HG02943 (cell line): ENCODE data around the gene DR1.
"Not testable (repeated sequence)": the region's sequence is repeated elsewhere in the genome, so short reads cannot be mapped to it uniquely, and the experiment has no call there.

Experiments
- ATAC-seq: cut with Tn5 transposase; IDR thresholded peaks from one replicate; pipeline ENCODE4 v1.9.1; 2021; ENCODE audit warnings: mild to moderate bottlenecking, low read depth, moderate library complexity; ENCODE audit not compliant: unreplicated experiment

Gene DR1

DNA sequence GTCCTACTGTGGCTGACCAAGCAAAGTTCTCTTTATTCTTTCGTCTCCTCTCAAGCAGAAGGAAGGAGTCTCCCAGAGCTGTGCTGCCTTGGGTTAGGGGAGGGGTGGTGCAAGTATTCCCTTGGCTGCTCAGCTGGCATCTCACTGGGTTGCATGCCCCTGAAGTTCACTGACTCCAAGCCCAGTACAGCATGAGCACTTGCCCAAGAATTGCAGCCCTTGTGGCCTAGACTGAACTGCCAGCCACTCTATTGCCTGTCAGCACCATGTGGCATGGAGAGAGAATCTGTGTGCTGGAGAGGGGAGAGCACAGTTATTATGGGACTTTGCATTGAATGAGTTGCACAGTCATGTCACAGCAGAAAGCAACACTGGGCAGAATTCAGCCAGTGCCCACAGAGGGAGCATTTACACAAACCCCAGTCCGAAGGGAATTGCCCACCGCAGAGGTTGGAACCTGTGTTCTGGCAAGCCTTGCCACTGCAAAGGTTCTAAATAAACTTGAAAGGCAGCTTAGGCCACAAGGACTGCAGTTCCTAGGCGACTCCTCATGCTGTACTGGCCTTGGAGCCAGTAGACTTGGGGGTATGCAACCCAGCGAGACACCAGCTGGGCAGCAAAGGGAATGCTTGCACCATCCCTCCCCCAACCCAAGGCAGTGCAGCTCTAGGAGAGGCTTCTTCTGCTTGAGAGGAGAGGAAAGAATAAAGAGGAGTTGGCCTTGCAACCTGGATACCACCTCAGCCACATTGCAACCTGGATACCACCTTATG, 28.8 kb downstream of the DR1 start:
- no peak for ATAC-seq

DNA sequence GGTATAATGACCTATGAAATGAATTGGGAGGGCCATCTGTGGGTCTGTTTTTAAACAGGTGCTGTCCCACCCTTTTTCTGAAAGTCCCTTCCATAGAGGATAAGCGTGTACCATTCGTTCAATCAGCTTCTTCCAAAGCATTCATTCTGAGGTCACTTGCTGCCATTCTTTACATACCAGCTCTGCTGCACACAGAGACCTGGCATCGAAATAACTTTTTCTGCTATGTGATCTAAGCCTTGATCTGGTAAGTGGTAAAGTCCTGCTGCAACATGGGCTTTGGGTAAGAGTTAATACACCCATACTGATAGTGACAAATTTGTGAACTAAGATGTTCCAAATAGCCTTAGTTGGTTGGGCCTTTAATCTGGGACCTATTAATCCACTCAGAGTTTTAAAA, 38.9 kb downstream of the DR1 start:
- no peak for ATAC-seq

DNA sequence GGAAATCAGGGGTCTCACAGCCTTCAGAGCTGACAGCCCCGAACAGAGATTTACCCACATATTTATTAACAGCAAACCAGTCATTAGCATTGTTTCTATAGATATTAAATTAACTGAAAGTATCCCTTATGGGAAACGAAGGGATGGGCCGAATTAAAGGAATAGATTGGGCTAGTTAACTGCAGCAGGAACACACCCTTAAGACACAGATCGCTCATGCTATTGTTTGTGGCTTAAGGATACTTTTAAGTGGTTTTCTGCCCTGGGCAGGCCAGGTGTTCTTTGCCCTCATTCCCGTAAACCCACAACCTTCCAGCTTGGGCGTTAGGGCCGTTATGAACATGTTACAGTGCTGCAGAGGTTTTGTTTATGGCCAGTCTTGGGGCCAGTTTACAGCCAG, 40.6 kb downstream of the DR1 start:
- ATAC-seq = not testable (repeated sequence)

- ATAC-seq = no peak
Measured at GRCh38 chr1:93394514-93394913, 48.8 kb downstream of the DR1 start.

GRCh38 chr1:93395195-93395594, 49.5 kb downstream of the DR1 start:
- no peak for ATAC-seq

DNA sequence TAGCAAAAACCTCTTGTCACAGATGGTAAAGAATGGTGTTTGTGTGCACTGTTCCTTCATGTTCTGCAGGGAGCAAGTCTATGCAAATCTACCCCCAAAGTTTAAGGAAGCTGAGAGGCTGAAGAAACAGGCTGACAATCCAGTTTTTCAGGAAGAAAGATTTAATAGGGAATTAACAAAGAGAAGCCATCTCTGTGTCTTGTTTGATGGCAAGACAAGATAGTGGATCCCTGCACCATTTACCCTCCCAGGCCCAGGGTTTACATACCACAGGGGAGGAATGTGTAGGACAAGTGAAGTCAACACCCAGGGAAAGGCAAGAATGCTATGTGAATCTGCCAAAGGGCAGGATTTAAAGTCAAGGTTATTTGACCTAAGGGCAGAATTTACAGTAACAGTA, 54.1 kb downstream of the DR1 start:
- ATAC-seq = no peak

DNA sequence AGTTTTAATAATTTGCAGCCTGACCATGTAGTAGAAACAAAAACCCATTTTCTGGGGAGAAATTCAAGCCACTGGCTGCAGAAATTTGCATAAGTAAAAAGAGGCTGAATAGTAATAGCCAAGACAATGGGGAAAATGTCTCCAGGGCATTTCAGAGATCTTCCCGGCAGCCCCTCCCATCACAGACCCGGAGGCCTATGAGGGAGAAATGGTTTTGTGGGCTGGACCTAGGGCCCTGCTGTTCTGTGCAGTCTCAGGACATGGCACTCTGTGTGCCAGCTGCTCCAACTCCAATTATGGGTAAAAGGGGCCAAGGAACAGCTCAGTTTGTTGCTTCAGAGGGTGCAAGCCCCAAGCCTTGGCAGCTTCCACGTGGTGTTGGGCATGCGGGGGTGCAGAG, 62.5 kb downstream of the DR1 start:
- ATAC-seq = no peak

GRCh38 chr1:93411000-93411399, 65.3 kb downstream of the DR1 start:
- ATAC-seq = no peak

GRCh38 chr1:93414749-93415148, 69.0 kb downstream of the DR1 start:
- no peak for ATAC-seq

GRCh38 chr1:93415296-93415695, 69.6 kb downstream of the DR1 start:
- no peak for ATAC-seq

DNA sequence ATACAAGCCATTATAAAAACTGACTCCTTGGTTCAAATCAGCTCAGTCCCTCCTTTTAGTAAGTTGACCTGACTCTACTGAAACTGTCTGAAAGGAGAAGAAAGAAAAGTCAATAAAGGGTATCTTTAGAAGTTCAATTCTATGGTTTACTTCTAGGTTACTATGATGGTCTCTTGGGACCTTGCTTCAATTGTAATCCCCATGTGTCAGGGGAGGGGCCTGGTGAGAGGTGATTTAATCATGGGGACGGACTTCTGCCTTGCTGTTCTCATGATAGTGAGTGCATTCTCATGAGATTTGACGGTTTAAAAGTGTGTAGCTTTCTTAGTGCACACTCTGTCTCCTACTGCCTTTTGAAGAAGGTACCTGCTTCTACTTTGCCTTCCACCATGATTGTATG, 70.5 kb downstream of the DR1 start:
- ATAC-seq = no peak
